SH-SY5Y (cell line): Measurements from ENCODE around the gene FLT3.

Experiments used
- GATA2 ChIP-seq: IDR thresholded peaks from 2 replicates; pipeline ENCODE4 v1.6.1; 2011; ENCODE audit warnings: mild to moderate bottlenecking, low read depth, low read length
- GATA3 ChIP-seq: IDR thresholded peaks from 2 replicates; pipeline ENCODE4 v1.6.1; 2011; ENCODE audit warnings: low read depth, mild to moderate bottlenecking, low read length, moderate library complexity

DNA sequence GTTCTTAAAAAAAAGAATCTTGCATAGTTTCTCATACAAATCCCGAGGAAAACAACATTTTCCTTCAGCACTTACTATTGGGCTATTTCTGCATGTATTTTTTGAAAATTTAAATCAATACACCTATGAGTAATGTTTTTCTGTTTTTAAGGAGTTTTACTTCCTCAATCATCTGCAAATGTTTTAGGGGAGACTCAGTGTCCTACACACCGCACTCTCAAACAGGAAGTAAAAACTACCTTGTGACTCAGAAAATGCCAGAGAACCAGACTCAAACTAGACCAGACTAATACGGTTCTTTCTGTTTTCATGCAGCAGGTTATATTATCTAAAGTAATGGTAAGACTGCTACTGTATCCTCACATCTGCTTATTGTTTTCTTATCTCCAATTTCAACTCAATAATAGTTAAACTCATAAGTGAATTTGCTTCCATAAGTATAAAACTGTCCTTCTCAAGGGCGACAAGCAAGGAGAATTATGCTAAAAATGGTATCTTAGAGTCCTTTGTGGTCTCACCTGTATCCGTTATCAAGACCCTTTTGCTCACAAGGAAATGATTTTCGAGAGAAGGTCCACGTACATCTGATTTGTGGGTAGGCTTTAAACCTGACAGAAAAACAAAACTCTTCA lies 52.5 kb downstream of the FLT3 start:
- TF ChIP-seq GATA3, result no peak
- no peak for TF ChIP-seq GATA2
